Left ventricle myocardium inferior (tissue), 1 donor: ENCODE results near the gene TANC2. TPM values are rescaled to one million over a fixed set of nuclear protein-coding genes. Genes with fewer than 3 reads are reported as not detected.

Source experiments
- DNase-seq: peaks from one replicate; pipeline ENCODE4 v3.0.0-alpha.2; 2020
- H3K27ac ChIP-seq: fragments of 200-600 bp; replicated peaks from 2 replicates; pipeline ENCODE4 v1.8.0; 2021
- H3K27me3 ChIP-seq: fragments of 200-600 bp; 2 replicates; pipeline ENCODE4 v1.8.0; 2021; ENCODE audit warnings: low read depth
- H3K36me3 ChIP-seq: fragments of 200-600 bp; 2 replicates; pipeline ENCODE4 v1.8.0; 2021
- H3K4me1 ChIP-seq: fragments of 200-600 bp; 2 replicates; pipeline ENCODE4 v1.8.0; 2021
- H3K4me3 ChIP-seq: fragments of 200-600 bp; 2 replicates; pipeline ENCODE4 v1.8.0; 2021; ENCODE audit warnings: mild to moderate bottlenecking, moderate library complexity
- H3K9me3 ChIP-seq: fragments of 200-600 bp; replicated peaks from 2 replicates; pipeline ENCODE4 v1.8.0; 2021
- CTCF ChIP-seq: fragments of 200-600 bp; IDR thresholded peaks from 2 replicates; pipeline ENCODE4 v1.8.0; 2021; ENCODE audit warnings: antibody characterized with exemption, mild to moderate bottlenecking, borderline replicate concordance
- intact Hi-C: fragments of 100-400 bp; cut with micrococcal nuclease; formaldehyde crosslinking; loops from one replicate; pipeline ENCODE4 v1.11.0; 2022
- microRNA-seq: library from miRNA; unstranded; fragments of <30 nt; microRNA quantifications from one replicate; pipeline ENCODE4 v1.2.0, GENCODE V29; 2020
- total RNA-seq: library from RNA; stranded (reverse); fragmentation: NEBNext Ultra II Directional; extraction: Animal tissue kit (Norgen Biotek cat#: 25700); gene quantifications from one replicate; pipeline ENCODE4 v1.2.1, GENCODE V29; 2021
- donor health status: DM: no; HTN: yes; CAD: no; lungs with severe emphysema.

Gene TANC2
- total RNA-seq, 1 donor from 2014 or later = 9.0 TPM

GRCh38 chr17:63001689-63002394 lies 35.8 kb downstream of the TANC2 start:
- no peak for TF ChIP-seq CTCF
- H3K4me1 ChIP-seq = no peaks in the 10 kb centered on the region
- H3K36me3 ChIP-seq = no peaks in the 10 kb centered on the region
- intact Hi-C loops = no loop called here
- no peaks in the 10 kb centered on the region for H3K9me3 ChIP-seq
- H3K27me3 ChIP-seq = no peaks in the 10 kb centered on the region
- H3K27ac ChIP-seq = no peak overlapping the region
- H3K4me3 ChIP-seq = no peak overlapping the region
- DNase-seq = no peak

- no peak overlapping the region for H3K27ac ChIP-seq
- intact Hi-C loops = no loop called here
- H3K9me3 ChIP-seq = no peaks in the 10 kb centered on the region
- H3K4me1 ChIP-seq = no peaks in the 10 kb centered on the region
- TF ChIP-seq CTCF = no peak
- H3K27me3 ChIP-seq = no peaks in the 10 kb centered on the region
- no peak overlapping the region for H3K4me3 ChIP-seq
- no peak for DNase-seq
- no peaks in the 10 kb centered on the region for H3K36me3 ChIP-seq
Measured at GRCh38 chr17:63002625-63003024, 36.6 kb downstream of the TANC2 start.

- intact Hi-C loops = no loop called here
- Histone ChIP-seq H3K27ac (no peak overlapping the region), H3K4me3 (no peak overlapping the region), H3K4me1 (no peaks in the 10 kb centered on the region), H3K9me3 (peaks cover 4% of the 10 kb centered on the region), H3K36me3 (no peaks in the 10 kb centered on the region), H3K27me3 (no peaks in the 10 kb centered on the region)
- DNase-seq = no peak
- TF ChIP-seq CTCF = no peak
Measured at GRCh38 chr17:63015824-63016223, 49.8 kb downstream of the TANC2 start.

Small RNAs within 50 kb of the gene (microRNA-seq; reads per million reads assigned to microRNA genes)
- gene MIR633 = not detected

Other genes with a start within 250 kb of the TANC2 start
- gene MARCHF10, start 157.9 kb upstream of the TANC2 start, total RNA-seq = not detected